DMS 273 treated with DMSO at 0.1 percent for 48 hours (cell line): Measurements from ENCODE around the gene ODAD2.
"Not testable (repeated sequence)": the region's sequence is repeated elsewhere in the genome, so short reads cannot be mapped to it uniquely, and the experiment has no call there.

ENCODE experiments used
- DNase-seq: peaks from one replicate; lab custom pipeline; 2025; lab: John Stamatoyannopoulos, UW

The ODAD2 gene

GRCh38 chr10:27959093-27959715, 39.7 kb downstream of the ODAD2 start:
- no peak for DNase-seq

GRCh38 chr10:27958383-27958782, 40.5 kb downstream of the ODAD2 start:
- DNase-seq: not testable (repeated sequence)

- no peak for DNase-seq
Measured at GRCh38 chr10:27950242-27950564, 48.7 kb downstream of the ODAD2 start.

- no peak for DNase-seq
Measured at GRCh38 chr10:27949528-27950241, 49.2 kb downstream of the ODAD2 start.

GRCh38 chr10:27948186-27948585, 50.7 kb downstream of the ODAD2 start:
- no peak for DNase-seq

- no peak for DNase-seq
Measured at GRCh38 chr10:27947540-27947939, 51.3 kb downstream of the ODAD2 start.

- DNase-seq: no peak
Measured at GRCh38 chr10:27944005-27944404, 54.9 kb downstream of the ODAD2 start.

GRCh38 chr10:27914888-27915287, 84.0 kb downstream of the ODAD2 start:
- DNase-seq: no peak

GRCh38 chr10:27912231-27912630, 86.6 kb downstream of the ODAD2 start:
- DNase-seq: no peak

GRCh38 chr10:27911539-27911938, 87.3 kb downstream of the ODAD2 start:
- no peak for DNase-seq

GRCh38 chr10:27911011-27911410, 87.9 kb downstream of the ODAD2 start:
- DNase-seq: no peak

GRCh38 chr10:27908231-27908630, 90.6 kb downstream of the ODAD2 start:
- no peak for DNase-seq

- not testable (repeated sequence) for DNase-seq
Measured at GRCh38 chr10:27899485-27899884, 99.4 kb downstream of the ODAD2 start.

- DNase-seq: no peak
Measured at GRCh38 chr10:27899058-27899457, 99.8 kb downstream of the ODAD2 start.

- no peak for DNase-seq
Measured at GRCh38 chr10:27893358-27893954, 105.4 kb downstream of the ODAD2 start.

- no peak for DNase-seq
Measured at GRCh38 chr10:27890971-27891370, 107.9 kb downstream of the ODAD2 start.

- DNase-seq: no peak
Measured at GRCh38 chr10:27889518-27889917, 109.4 kb downstream of the ODAD2 start.

GRCh38 chr10:27884185-27884641, 114.7 kb downstream of the ODAD2 start:
- DNase-seq: no peak

GRCh38 chr10:27878281-27878680, 120.6 kb downstream of the ODAD2 start:
- no peak for DNase-seq

GRCh38 chr10:27865221-27865635, 133.7 kb downstream of the ODAD2 start:
- no peak for DNase-seq

- no peak for DNase-seq
Measured at GRCh38 chr10:27861781-27862180, 137.1 kb downstream of the ODAD2 start.

GRCh38 chr10:27857616-27858015, 141.3 kb downstream of the ODAD2 start:
- DNase-seq: no peak

- no peak for DNase-seq
Measured at GRCh38 chr10:27844223-27844622, 154.7 kb downstream of the ODAD2 start.
